ENCODE measurements around the gene KRTAP6-3. TPM values are rescaled to one million over a fixed set of nuclear protein-coding genes. Genes with fewer than 3 reads are reported as not detected.

The KRTAP6-3 gene, protein sequence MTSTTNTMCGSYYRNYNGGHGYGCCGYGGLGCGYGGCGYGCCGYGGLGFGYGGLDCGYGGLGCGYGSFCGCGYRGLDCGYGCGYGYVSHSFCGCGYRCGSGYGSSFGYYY
- total RNA-seq: not detected

- DNase-seq (ENCODE audit: low spot score): no peak
Measured at GRCh38 chr21:30592140-30592539, at the start of gene KRTAP6-3. Gene KRTAP6-3, plus strand, starts transcription at chr21:30592440. Its CDS starts 6 bp downstream, at chr21:30592446.

- no peak for DNase-seq (ENCODE audit: low spot score)
Measured at GRCh38 chr21:30552782-30553181, 39.5 kb upstream of the KRTAP6-3 start.

DNA sequence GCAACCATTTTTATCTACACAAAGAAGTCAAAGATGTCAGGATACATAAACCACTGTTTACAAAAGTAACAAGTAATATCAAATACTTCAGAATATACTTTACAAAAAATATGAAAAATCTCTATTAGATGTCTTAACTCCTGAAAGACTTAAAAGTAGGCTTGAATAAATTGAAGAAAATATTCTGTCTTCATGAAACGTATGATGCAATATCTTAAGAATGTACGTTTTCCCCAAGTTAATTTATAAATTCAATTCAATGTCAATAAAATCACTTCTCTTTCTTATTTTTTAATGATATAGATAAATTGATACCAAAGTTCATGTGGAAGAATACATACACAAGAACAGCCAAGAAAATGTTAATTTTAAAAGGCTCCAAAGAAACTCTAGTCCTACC is 37.1 kb upstream of the KRTAP6-3 start:
- no peak for DNase-seq (ENCODE audit: low spot score)

DNA sequence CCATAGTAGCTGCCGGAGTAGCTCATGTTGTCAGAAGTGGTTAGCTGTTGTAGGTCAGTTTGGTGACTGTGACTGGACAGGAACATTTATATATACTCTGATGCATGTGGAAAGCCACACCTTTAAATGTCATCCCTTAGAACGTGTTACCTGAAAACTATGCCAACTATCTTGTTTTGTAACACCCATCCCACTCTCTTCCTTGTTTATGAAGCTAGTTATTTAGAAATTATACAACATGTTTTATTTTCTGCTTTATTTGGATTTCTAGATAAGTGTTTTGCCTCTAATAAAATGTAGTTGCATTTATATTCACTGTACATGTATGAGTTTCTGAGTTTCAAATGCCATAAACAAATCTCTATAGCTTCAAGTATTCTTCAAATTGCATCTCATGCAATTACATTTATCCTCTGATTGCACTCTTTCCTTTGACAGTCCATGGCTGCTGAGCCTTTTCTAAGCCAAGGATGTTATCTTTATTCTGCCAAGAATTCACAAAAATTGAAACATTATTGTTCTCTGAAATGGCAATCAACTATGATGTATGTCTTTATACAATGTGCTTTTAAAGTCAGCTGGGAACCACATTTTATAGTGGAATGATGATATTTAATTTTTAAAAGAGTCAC is 30.9 kb upstream of the KRTAP6-3 start, which contains the start of gene KRTAP19-7:
Gene KRTAP19-7, minus strand, starts transcription at position 51 of the 632 bp plus-strand sequence. Its CDS starts 25 bp downstream, at position 26.
- no peak for DNase-seq (ENCODE audit: low spot score)

- no peak for DNase-seq (ENCODE audit: low spot score)
Measured at GRCh38 chr21:30561957-30562356, 30.3 kb upstream of the KRTAP6-3 start.

DNA sequence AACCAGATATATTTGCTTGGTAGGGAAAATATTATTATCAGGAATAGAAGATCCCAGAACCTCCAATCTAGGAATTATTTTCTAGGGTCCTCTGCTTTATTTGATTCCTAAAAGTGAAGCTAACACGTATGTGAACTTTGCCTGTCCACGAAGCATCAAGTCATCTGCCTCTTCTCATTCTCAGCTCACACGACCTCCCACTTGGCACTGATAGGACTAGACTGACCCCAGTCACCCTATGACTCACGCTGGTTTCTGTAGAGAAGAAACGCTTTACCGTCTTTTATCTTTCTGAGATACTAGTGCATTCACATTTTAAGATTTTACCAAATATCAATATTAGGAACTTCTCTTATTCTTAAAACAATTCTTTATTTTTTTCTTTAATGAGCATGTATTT is 29.2 kb upstream of the KRTAP6-3 start:
- no peak for DNase-seq (ENCODE audit: low spot score)

GRCh38 chr21:30563630-30564029 is 28.6 kb upstream of the KRTAP6-3 start:
- DNase-seq (ENCODE audit: low spot score): no peak

DNA sequence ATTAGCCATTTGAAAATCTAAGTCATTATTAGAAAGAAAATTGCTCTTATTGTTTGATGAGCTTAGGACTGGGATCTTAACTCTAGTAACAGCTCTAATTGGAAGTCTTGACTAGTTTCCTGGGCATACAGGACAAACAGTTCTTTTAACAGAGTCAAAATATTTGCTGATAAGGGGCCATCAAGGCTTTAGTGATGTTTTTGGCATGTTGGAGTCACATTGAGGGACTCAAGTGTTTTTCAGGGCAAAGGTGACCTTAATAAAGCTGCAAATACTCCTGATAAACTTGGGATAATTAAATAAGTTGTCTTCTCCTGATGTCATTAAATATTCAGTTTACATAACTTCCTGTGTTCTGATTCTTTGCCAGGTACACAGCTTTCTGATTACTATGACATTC is 24.6 kb upstream of the KRTAP6-3 start:
- DNase-seq (ENCODE audit: low spot score): no peak

DNA sequence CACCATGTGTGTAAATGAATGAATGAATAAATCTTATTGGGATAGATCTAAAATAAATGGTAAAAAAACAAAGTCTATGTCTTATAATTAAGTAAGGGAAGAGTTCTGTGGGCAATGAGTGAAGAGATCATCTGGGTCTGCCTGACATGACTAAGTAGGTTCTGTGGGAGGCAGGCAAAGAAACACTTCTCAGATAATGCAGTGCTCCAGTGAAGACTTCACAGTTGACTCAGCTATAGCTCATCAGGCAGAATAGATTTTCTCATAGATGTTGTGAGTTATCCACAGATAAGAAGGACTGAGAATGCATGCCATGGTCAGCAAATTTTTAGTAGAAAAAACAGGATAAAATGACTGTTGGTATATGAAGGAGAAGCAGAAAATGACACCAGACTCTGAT is 14.5 kb upstream of the KRTAP6-3 start:
- DNase-seq (ENCODE audit: low spot score): no peak

- no peak for DNase-seq (ENCODE audit: low spot score)
Measured at GRCh38 chr21:30579346-30579745, 12.9 kb upstream of the KRTAP6-3 start.

- DNase-seq (ENCODE audit: low spot score): no peak
Measured at GRCh38 chr21:30580132-30580531, 12.1 kb upstream of the KRTAP6-3 start.

GRCh38 chr21:30582870-30583269 is 9.4 kb upstream of the KRTAP6-3 start:
- DNase-seq (ENCODE audit: low spot score): no peak

GRCh38 chr21:30590297-30590696 is 1.9 kb upstream of the KRTAP6-3 start, which contains the start of gene KRTAP22-2:
Gene KRTAP22-2, minus strand, starts transcription at chr21:30590397.
- DNase-seq (ENCODE audit: low spot score): no peak

GRCh38 chr21:30598802-30599201 is 6.6 kb downstream of the KRTAP6-3 start, which contains the start of gene KRTAP6-2:
Gene KRTAP6-2, minus strand, starts transcription at chr21:30598902. Its CDS starts 28 bp downstream, at chr21:30598874.
- no peak for DNase-seq (ENCODE audit: low spot score)

- DNase-seq (ENCODE audit: low spot score): no peak
Measured at GRCh38 chr21:30600787-30601186, 8.5 kb downstream of the KRTAP6-3 start, which contains the start of gene KRTAP22-1. Gene KRTAP22-1, plus strand, starts transcription at chr21:30601087.

DNA sequence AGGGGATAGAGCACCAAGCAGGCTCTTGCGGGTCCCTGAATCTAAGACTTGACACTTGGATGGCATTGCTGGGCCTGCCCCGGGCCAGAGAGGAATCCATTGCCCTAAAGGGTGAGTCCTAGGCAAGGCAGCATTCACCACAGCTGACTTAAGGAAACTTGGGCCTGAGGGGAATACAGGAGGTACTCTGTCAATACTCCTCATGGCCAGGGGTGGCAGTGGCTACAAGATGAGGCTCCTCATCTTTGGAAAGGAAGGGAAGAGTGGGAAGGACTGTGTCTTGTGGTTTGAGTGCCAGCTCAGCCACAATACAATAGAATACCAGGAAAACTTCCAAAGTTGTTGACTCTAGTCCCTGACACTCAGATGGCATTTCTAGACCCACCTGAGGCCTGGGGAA is 13.7 kb downstream of the KRTAP6-3 start:
- DNase-seq (ENCODE audit: low spot score): no peak

DNA sequence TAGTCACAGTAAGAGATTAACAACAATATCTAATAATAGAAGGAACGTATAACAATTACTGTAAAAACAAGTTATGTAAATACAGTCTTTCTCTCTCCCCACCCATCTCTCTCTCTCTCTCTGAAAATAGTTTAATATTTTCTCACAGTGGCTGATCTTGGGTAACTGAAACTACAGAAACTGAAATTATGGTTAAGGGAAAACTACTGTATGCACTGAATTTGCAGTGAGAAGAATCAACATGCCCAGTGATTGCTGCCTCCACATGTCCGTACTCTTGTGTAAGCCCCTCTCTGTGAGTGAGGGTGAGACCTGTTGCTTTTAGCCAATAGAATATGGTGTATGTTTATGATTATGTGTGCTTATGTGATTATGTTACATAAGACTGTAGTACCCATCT is 19.9 kb downstream of the KRTAP6-3 start:
- DNase-seq (ENCODE audit: low spot score): no peak

DNA sequence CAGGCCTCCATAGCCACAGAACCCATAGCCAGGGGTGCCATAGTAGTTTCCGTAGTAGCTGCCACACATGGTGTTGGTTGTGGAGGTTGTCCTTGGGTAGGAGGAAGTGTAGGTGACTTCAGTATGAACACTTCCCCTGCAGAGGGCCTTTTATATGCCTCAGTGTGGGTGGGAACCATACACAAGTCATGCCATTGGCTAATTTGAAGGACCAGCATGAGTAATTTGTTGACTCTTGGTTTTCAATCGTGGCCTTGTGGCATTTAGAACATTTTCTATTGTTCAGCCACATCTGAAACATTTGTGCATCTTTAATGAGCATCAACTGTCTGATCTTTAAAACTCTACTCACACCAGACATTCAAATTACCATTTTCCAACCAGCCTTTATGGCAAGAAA is 21.6 kb downstream of the KRTAP6-3 start, which contains the start of gene KRTAP6-1:
Gene KRTAP6-1, minus strand, starts transcription at position 95 of the 400 bp plus-strand sequence. Its CDS starts 26 bp downstream, at position 69.
- no peak for DNase-seq (ENCODE audit: low spot score)

DNA sequence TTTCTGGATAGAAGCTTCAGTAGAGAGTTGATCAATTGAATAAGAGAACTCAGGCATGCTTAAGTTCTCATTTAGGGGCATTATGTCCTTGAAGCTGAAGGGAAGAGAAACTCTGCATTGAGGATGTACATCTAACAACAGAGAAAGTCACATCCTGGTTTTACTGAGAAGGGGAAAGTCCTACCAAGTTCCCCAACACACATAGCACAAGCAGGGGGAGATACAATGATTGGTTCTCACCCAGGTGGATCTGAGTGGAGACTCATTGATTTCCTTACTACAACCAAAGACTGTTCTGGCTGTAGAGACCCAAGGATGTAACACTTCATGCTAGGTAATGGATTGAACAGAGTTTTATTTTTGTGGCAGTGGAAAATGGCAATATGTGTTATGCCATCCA is 23.0 kb downstream of the KRTAP6-3 start:
- no peak for DNase-seq (ENCODE audit: low spot score)

GRCh38 chr21:30616125-30616524 is 23.9 kb downstream of the KRTAP6-3 start, which contains the start of gene KRTAP20-1:
Gene KRTAP20-1, plus strand, starts transcription at chr21:30616425. Its CDS starts 30 bp downstream, at chr21:30616455.
- DNase-seq (ENCODE audit: low spot score): no peak

GRCh38 chr21:30620080-30620479 is 27.8 kb downstream of the KRTAP6-3 start:
- DNase-seq (ENCODE audit: low spot score): no peak

- no peak for DNase-seq (ENCODE audit: low spot score)
Measured at GRCh38 chr21:30620522-30620921, 28.3 kb downstream of the KRTAP6-3 start, which contains the start of gene KRTAP20-4. Gene KRTAP20-4, plus strand, starts transcription at chr21:30620627.

GRCh38 chr21:30623362-30623761 is 31.1 kb downstream of the KRTAP6-3 start:
- no peak for DNase-seq (ENCODE audit: low spot score)

Measured in mucosa of gallbladder (tissue), 1 donor.